HTR-8/SVneo (cell line): ENCODE data around the gene SHISAL1.

Source experiments
- DNase-seq: peaks from one replicate; pipeline ENCODE4 v3.0.0; 2011; ENCODE audit warnings: low spot score, mixed read lengths; ENCODE audit not compliant: insufficient read length
- FAIRE-seq: peaks from 2 replicates; lab custom pipeline; 2011; peaks lifted over from hg19 to GRCh38; lab: Jason Lieb, UNC

Gene SHISAL1

GRCh38 chr22:44268431-44269116, 44.2 kb downstream of the SHISAL1 start:
- DNase-seq (no peak), FAIRE-seq (peak; percentile 16)

- FAIRE-seq (no peak), DNase-seq (no peak)
These were observed 44.9 kb downstream of the SHISAL1 start for GRCh38 chr22:44267856-44268255.

GRCh38 chr22:44266796-44267760, 45.7 kb downstream of the SHISAL1 start:
- no peak for FAIRE-seq

GRCh38 chr22:44263547-44263946, 49.2 kb downstream of the SHISAL1 start:
- FAIRE-seq (no peak), DNase-seq (no peak)

More at GRCh38 chr22:44266796-44267760, 45.7 kb downstream of the SHISAL1 start:
- DNase-seq: no peak

- DNase-seq (no peak), FAIRE-seq (no peak)
These were observed 50.7 kb downstream of the SHISAL1 start for GRCh38 chr22:44261861-44262595.

- DNase-seq (no peak), FAIRE-seq (no peak)
These were observed 51.4 kb downstream of the SHISAL1 start for GRCh38 chr22:44261164-44261860.

GRCh38 chr22:44260216-44261035, 52.3 kb downstream of the SHISAL1 start:
- DNase-seq: no peak
- FAIRE-seq: no peak

GRCh38 chr22:44259366-44260215, 53.2 kb downstream of the SHISAL1 start:
- FAIRE-seq: no peak
- no peak for DNase-seq

GRCh38 chr22:44256556-44257485, 55.9 kb downstream of the SHISAL1 start:
- FAIRE-seq (no peak), DNase-seq (no peak)

- no peak for FAIRE-seq
These were observed 56.7 kb downstream of the SHISAL1 start for GRCh38 chr22:44256085-44256484.

GRCh38 chr22:44254811-44255210, 57.9 kb downstream of the SHISAL1 start:
- no peak for DNase-seq
- no peak for FAIRE-seq

More at GRCh38 chr22:44256085-44256484, 56.7 kb downstream of the SHISAL1 start:
- DNase-seq: no peak

GRCh38 chr22:44249376-44250147, 63.2 kb downstream of the SHISAL1 start:
- FAIRE-seq (no peak), DNase-seq (no peak)

GRCh38 chr22:44248926-44249325, 63.8 kb downstream of the SHISAL1 start:
- no peak for DNase-seq
- peak; percentile 48 for FAIRE-seq

- DNase-seq: no peak
- no peak for FAIRE-seq
These were observed 64.5 kb downstream of the SHISAL1 start for GRCh38 chr22:44247923-44248892.

GRCh38 chr22:44247346-44247745, 65.4 kb downstream of the SHISAL1 start:
- no peak for DNase-seq
- FAIRE-seq: no peak
